Activated B cell treated with CpG ODN at 0.5 μM for 24 hours (primary cell): ENCODE measurements around the gene ZBTB18. TPM values are rescaled to one million over a fixed set of nuclear protein-coding genes. Genes with fewer than 3 reads are reported as not detected.

Source experiments
- ATAC-seq: fragments of 200-7000 bp; cut with Tn5 transposase; one replicate; pipeline ENCODE4 v1.10.0; 2021; ENCODE audit warnings: low read depth, mild to moderate bottlenecking, moderate library complexity
- CTCF ChIA-PET: fragments of 350-600 bp; sonication (Branson Sonifier 250); formaldehyde crosslinking; loops from one replicate; lab custom pipeline; 2021; ENCODE audit warnings: antibody characterized with exemption; lab: Charles Lee
- POLR2A ChIA-PET: fragments of 350-600 bp; sonication (Branson Sonifier 250); formaldehyde crosslinking; loops from one replicate; lab custom pipeline; 2021; ENCODE audit warnings: antibody characterized with exemption; lab: Charles Lee
- DNase-seq: peaks from one replicate; pipeline ENCODE4 v3.0.0; 2022
- H3K27ac Mint-ChIP-seq: one replicate; pipeline ENCODE4 v1.8.0; 2020; ENCODE audit warnings: mixed read lengths
- H3K27me3 Mint-ChIP-seq: one replicate; pipeline ENCODE4 v1.8.0; 2021; ENCODE audit warnings: mixed read lengths
- H3K36me3 Mint-ChIP-seq: one replicate; pipeline ENCODE4 v1.8.0; 2021; ENCODE audit warnings: low read depth, mixed read lengths
- H3K4me1 Mint-ChIP-seq: one replicate; pipeline ENCODE4 v1.8.0; 2021; ENCODE audit warnings: mixed read lengths
- H3K4me3 Mint-ChIP-seq: one replicate; pipeline ENCODE4 v1.8.0; 2020; ENCODE audit warnings: mild to moderate bottlenecking, mixed read lengths
- H3K9me3 Mint-ChIP-seq: one replicate; pipeline ENCODE4 v1.8.0; 2020; ENCODE audit warnings: mixed read lengths
- intact Hi-C: fragments of 100-400 bp; cut with micrococcal nuclease; formaldehyde crosslinking; loops from one replicate; pipeline ENCODE4 v1.15.1; 2024
- total RNA-seq: library from RNA; stranded (reverse); gene quantifications from 2 replicates; pipeline ENCODE4 v1.2.3, GENCODE V29; 2022
- TF ChIP-seq, protein P1 (sequence below): fragments of 200-600 bp; IDR thresholded peaks from one replicate; pipeline ENCODE4 v1.8.0; 2022; ENCODE audit warnings: antibody characterized with exemption, mild to moderate bottlenecking

ZBTB18 gene
- total RNA-seq, 1 donor from 2014 or later = 46.7 TPM

DNA sequence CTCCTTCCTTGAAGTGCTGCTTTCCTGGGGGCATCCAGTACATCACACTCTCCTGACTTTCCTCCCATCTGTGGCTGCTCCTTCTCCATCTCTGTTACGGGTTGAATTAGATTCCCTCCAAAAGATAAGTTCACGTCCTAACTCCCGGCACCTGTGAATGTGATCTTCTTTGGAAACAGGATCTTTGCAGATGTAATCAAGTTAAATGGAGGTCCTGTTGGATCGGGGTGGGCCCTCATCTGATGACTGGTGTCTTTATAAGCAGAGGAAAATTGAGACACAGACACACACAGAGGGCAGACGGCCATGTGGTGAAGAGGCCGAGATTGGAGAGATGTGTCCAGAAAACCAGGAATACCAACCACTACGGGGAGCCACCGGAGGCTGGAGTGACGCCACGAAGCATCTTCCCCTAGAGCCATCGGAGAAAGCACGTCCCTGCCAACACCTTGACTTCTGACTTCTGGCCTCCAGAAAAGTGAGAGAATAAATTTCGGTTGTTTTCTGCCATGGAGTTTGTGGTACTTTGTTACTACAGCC is 36.0 kb downstream of the ZBTB18 start:
- intact Hi-C loops = no loop called here
- Mint-ChIP-seq H3K4me1 (peaks cover 3% of the 10 kb centered on the region), H3K9me3 (no peaks in the 10 kb centered on the region), H3K36me3 (no peaks in the 10 kb centered on the region), H3K27ac (no peak overlapping the region), H3K4me3 (no peak overlapping the region), H3K27me3 (peaks cover 20% of the 10 kb centered on the region)
- POLR2A ChIA-PET = no interaction called here
- DNase-seq (no peak), ATAC-seq (no peak)
- TF ChIP-seq, protein P1, sequence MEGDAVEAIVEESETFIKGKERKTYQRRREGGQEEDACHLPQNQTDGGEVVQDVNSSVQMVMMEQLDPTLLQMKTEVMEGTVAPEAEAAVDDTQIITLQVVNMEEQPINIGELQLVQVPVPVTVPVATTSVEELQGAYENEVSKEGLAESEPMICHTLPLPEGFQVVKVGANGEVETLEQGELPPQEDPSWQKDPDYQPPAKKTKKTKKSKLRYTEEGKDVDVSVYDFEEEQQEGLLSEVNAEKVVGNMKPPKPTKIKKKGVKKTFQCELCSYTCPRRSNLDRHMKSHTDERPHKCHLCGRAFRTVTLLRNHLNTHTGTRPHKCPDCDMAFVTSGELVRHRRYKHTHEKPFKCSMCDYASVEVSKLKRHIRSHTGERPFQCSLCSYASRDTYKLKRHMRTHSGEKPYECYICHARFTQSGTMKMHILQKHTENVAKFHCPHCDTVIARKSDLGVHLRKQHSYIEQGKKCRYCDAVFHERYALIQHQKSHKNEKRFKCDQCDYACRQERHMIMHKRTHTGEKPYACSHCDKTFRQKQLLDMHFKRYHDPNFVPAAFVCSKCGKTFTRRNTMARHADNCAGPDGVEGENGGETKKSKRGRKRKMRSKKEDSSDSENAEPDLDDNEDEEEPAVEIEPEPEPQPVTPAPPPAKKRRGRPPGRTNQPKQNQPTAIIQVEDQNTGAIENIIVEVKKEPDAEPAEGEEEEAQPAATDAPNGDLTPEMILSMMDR = no peak
- CTCF ChIA-PET = no interaction called here

DNA sequence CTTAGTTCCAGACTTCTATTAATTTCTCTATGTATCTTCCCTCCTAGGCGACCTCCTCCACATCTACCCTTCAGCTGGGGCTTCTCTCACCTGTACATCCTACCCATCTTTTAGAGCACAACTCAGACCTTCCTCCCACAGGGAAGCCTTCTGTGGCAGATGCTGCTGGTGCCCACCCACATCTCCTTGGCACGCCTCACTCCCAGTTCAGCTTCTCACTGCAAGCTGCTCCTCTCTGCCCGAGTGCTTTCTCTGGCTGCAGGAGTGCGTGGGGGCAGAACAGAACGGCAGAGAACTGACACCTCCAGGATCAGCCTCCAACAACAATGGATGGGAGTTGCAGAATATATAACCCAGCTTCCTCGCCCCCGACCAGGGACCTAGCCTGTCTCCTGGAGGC is 36.5 kb downstream of the ZBTB18 start:
- DNase-seq (no peak), ATAC-seq (no peak)
- no peaks in the 10 kb centered on the region for H3K36me3 Mint-ChIP-seq
- no peaks in the 10 kb centered on the region for H3K9me3 Mint-ChIP-seq
- POLR2A ChIA-PET = no interaction called here
- TF ChIP-seq, protein P1 = no peak
- peaks cover 19% of the 10 kb centered on the region for H3K27me3 Mint-ChIP-seq
- H3K4me1 Mint-ChIP-seq = peaks cover 3% of the 10 kb centered on the region
- no peak overlapping the region for H3K4me3 Mint-ChIP-seq
- CTCF ChIA-PET = no interaction called here
- intact Hi-C loops = no loop called here
- H3K27ac Mint-ChIP-seq = no peak overlapping the region

DNA sequence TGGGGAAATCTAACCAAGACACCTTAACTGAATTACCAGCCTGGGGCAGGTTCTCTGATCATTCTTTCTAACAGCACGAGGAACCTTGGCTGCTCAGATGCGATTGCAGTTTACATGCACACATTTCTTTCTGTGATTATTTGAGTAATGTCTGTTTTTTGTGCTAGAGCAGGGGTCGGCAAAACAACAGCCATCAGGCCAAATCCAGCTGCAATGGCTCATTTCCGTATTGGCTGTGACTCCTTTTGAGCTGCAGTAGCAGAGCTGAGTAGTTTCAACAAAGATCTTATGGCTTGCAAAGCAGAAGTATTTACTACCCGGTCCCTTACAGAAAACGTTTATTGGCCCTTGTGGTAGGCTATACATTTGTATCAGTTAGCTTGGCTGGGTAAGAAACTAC is 37.1 kb downstream of the ZBTB18 start:
- POLR2A ChIA-PET = no interaction called here
- TF ChIP-seq, protein P1 = no peak
- intact Hi-C loops = no loop called here
- DNase-seq (no peak), ATAC-seq (no peak)
- no peaks in the 10 kb centered on the region for H3K36me3 Mint-ChIP-seq
- no peak overlapping the region for H3K27ac Mint-ChIP-seq
- H3K4me3 Mint-ChIP-seq = no peak overlapping the region
- peaks cover 14% of the 10 kb centered on the region for H3K27me3 Mint-ChIP-seq
- peaks cover 3% of the 10 kb centered on the region for H3K4me1 Mint-ChIP-seq
- no peaks in the 10 kb centered on the region for H3K9me3 Mint-ChIP-seq
- CTCF ChIA-PET = no interaction called here

DNA sequence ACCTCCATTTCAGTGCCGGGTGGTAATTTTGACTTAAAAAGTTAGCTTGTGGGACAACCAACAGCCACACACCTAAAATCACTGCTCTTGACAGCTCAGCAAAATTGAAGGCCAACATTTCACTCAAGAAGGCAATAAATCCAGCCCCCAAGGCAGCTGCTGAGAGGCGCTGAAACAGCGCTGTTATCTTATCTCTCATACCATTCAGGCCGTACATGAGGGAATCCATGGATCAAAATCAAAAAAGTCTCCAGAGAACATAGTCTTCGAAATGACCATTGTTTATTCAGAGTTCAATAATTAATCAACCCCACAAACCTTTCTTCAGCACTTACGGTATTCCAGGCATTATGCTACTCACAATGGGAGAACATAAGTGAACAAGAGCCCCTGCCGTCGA is 38.5 kb downstream of the ZBTB18 start:
- Mint-ChIP-seq H3K4me1 (no peaks in the 10 kb centered on the region), H3K9me3 (no peaks in the 10 kb centered on the region), H3K4me3 (no peak overlapping the region), H3K36me3 (no peaks in the 10 kb centered on the region), H3K27ac (no peak overlapping the region), H3K27me3 (peaks cover 6% of the 10 kb centered on the region)
- POLR2A ChIA-PET = interaction anchor here (0.6 kb wide), 1 partner anchor 19 kb away, joined by 4 read pairs; no protein-coding TSS in a partner anchor
- ATAC-seq = no peak
- TF ChIP-seq, protein P1 = no peak
- intact Hi-C loops = no loop called here
- no peak for DNase-seq
- CTCF ChIA-PET = no interaction called here

DNA sequence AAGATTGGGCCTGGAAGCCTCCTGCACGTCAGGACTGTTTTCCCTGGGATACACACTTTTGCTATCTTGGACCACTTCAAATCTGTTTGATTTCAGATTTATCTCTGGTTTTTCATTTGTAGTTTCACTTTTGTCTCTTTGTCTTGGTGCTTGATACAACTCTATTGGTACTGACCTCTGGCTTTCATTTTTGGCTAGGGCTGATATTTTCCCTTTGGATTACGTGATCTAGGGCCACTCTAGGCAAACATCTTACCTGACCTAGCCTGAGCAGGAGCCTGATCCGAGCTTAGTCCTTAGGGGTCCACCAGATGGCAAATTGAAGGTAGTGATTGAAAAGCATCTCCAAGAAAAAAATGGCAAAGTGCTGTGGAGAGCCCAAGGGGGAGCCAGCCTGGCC is 39.6 kb downstream of the ZBTB18 start:
- ATAC-seq = no peak
- Mint-ChIP-seq H3K27me3 (peaks cover 4% of the 10 kb centered on the region), H3K36me3 (no peaks in the 10 kb centered on the region), H3K4me1 (no peaks in the 10 kb centered on the region), H3K4me3 (no peak overlapping the region), H3K27ac (no peak overlapping the region), H3K9me3 (no peaks in the 10 kb centered on the region)
- ChIA-PET CTCF (no interaction called here), POLR2A (no interaction called here)
- TF ChIP-seq, protein P1 = no peak
- intact Hi-C loops = no loop called here
- DNase-seq = no peak
